Measurements from ENCODE around the gene EBI3.
"Not testable (repeated sequence)": the region's sequence is repeated elsewhere in the genome, so short reads cannot be mapped to it uniquely, and the experiment has no call there.

The EBI3 gene

DNA sequence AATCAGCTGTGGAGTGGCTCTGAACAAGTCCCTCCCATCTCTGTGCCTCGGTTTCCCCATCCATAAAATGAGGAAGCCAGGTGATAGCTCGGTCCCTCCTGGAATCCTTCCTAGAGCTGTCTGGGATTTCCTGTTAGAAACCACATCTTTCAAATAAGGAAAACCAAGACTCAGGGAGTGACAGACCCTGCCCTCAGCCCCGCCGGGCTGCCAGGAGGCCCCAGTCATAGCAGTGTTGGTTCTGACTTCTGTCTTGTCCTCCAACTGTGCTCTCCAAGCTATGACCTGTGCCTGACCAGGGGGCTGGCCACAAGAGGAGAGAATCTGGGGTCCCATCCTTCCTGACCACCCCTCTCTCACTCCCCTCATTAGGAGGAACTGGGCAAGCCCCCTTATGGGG lies 48.7 kb downstream of the EBI3 start:
- DNase-seq (ENCODE audit: low read depth) = no peak

DNA sequence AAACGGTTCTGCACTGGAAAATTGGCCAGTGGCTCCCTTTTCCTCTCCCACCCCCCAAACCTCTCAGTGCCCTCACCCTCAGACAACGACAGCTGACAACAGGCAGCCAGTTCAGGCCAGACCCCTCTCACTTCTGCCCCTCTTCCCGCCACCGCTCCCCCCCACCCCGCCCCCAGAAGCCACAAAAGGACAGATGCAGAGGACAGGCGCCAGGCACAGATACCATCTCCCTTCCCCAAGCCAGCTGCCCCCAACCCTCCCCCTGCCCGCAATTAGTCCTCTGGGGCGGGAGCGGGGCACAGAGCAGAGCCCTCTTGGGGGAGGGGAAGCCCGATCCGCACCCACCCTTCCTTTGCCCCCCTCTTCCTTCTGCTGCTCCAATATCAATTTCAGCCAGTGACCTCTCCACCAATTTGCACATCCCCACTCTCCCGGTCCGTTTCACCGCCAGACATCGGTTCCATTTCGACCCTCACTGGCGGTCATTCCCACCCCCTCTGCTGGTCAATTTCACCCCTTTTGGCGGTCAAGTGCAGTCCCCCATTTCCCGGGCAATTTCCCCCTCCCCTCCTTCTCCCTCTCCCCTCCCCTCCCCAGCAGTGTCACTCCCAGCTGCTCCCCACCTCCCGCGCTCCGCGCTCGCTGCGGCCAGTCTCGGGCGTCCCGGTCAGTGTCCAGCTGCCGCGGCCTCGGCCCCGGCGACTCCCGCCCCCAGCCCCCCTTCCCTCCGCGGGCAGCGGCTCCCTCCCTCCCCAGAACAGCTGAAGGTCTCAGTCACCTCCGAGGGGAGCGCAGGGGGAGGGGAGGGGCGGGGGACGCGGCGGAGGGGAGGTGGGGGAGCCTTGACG lies 49.3 kb downstream of the EBI3 start, which contains the start of gene SHD:
Gene SHD (plus strand): TSS at position 848 of the 848 bp plus-strand sequence. CDS start 798 bp downstream, outside the sequence.
- DNase-seq (ENCODE audit: low read depth) = no peak

DNA sequence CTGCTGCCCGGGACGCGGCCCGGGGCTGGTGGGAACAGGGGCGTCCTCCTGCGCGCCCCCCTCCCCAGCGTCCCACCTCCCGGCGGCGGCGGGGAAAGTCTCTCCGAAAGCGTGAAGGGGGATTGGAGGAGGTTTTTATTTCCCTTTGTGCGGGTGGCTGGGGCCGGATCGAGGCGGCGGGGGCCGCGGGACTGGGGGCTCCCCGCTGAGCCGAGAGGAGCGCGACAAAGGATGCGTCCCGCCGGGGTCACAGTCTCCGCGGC lies 49.9 kb downstream of the EBI3 start:
- no peak for DNase-seq (ENCODE audit: low read depth)

DNA sequence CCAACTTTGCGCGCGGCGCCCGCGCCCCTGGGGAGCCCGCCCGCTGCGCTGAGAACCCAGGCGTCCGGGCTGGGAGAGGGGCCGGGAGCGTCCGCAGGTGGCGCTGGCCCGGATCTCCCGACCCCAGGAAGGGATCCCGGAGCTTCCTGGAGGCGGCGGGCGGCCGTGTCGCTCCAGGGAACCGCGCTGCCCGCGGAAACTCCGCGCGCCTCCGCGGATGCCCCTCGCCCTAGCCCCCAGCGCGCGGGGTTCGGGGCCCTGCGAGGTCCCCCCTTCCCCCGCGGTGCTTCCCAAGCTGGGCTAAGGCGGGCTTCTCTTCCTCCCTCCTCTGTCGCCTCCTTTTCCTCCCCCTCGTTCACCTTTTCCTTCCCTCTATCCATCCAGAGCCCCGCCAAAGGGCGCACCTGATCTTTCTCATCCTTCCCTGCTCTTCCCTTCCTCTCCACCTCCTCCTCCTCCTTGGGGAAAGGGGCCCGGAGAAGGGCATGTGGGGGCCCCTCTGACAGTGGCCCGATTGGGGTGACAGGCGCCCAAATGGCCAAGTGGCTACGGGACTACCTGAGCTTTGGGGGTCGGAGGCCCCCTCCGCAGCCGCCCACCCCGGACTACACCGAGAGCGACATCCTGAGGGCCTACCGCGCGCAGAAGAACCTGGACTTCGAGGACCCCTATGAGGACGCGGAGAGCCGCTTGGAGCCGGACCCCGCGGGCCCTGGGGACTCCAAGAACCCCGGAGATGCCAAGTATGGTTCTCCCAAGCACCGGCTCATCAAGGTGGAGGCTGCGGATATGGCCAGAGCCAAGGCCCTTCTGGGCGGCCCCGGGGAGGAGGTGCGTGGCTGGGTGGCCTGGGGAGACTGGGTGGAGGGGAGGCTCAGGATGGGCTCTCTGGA lies 50.5 kb downstream of the EBI3 start:
- no peak for DNase-seq (ENCODE audit: low read depth)

DNA sequence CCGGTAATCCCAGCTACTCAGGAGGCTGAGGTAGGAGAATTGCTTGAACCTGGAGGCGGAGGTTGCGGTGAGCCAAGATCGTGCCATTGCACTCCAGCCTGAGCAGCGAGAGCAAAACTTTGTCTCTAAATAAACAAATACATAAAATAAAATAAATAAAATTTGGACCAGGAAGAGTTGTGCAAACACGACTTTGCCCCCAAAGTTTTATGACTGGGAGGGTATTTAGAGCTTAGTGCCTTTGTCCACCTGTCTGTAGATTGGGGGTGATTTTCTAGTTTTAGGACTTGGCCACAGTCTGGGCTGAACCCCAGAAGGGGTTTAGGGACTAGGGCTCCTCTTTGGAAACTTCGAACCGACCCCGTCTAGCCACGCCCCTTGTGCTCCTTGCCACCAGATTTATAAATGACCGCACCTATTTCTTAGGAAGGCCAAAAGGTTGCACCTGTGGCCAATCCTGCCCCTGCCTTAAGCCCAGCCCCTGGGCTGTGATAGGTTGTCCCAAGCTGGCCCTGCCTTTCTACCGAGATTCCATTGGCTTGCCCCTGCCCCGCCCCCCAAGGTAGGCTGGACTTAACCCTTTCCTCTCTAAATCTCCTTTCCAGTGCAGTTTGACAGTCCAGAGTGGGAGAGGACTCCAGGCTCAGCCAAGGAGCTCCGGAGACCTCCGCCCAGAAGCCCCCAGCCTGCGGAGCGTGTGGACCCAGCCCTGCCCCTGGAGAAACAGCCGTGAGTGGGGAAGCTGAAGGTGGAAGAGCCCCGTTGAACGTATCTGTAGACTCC lies 55.0 kb downstream of the EBI3 start:
- no peak for DNase-seq (ENCODE audit: low read depth)

DNA sequence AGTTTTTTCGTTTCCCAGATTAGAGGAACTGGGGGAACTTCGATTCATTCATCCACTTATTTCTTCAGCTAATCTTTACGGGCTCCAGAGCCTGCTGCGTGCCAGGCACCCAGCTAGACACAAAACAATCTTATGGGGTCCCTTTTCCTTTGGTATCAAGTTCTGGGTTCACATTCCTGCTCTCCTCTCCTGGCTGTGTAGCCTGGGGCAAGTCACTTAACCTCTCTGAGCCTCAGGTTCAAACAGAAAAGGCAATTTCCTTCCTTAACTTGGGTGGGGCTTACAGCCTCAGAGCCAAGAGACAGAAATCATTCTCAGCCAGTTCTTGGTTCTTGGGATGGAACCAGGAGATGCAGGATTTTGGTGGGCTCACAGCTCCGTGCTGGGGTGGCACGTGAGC lies 55.7 kb downstream of the EBI3 start:
- no peak for DNase-seq (ENCODE audit: low read depth)

DNA sequence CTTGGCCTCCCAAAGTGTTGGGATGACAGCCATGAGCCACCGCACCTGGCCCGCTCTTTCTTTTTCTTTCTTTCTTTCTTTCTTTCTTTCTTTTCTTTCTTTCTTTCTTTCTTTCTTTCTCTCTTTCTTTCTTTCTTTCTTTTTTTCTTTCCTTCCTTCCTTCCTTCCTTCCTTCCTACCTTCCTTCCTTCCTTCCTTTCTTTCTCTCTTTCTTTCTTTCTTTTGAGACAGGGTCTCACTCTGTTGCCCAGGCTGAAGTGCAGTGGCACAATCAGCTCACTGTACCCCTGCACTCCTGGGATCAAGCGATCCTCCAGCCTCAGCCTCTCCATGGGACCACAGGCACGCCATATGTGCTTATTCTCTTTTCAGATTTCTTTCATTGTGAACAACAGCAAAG lies 56.8 kb downstream of the EBI3 start:
- DNase-seq (ENCODE audit: low read depth) = not testable (repeated sequence)

All from non-pigmented ciliary epithelial cell (primary cell).